ENCODE results near the gene LTB4R2.

Gene LTB4R2

GRCh38 chr14:24299255-24300191 is 10.4 kb upstream of the LTB4R2 start, which contains the start of the genes DHRS1 and NOP9:
Gene DHRS1 (minus strand): TSS chr14:24299780. CDS start chr14:24299106, 674 bp downstream.
Gene NOP9 (plus strand): TSS chr14:24299850. CDS start chr14:24299955, 105 bp downstream.
- peak; percentile 83 for DNase-seq (ENCODE audit: low spot score)

GRCh38 chr14:24300326-24300980 is 9.5 kb upstream of the LTB4R2 start:
- no peak for DNase-seq (ENCODE audit: low spot score)

GRCh38 chr14:24304019-24304387 is 5.9 kb upstream of the LTB4R2 start:
- DNase-seq (ENCODE audit: low spot score): no peak

- no peak for DNase-seq (ENCODE audit: low spot score)
Observed at GRCh38 chr14:24307156-24307574, 2.8 kb upstream of the LTB4R2 start.

- DNase-seq (ENCODE audit: low spot score): peak; percentile 57
Observed at GRCh38 chr14:24307575-24308341, 2.2 kb upstream of the LTB4R2 start, which contains the start of gene CIDEB. Gene CIDEB (minus strand): TSS chr14:24307977. CDS start chr14:24307858, 119 bp downstream.

- no peak for DNase-seq (ENCODE audit: low spot score)
Observed at GRCh38 chr14:24308342-24309124, 1.4 kb upstream of the LTB4R2 start.

- DNase-seq (ENCODE audit: low spot score): no peak
Observed at GRCh38 chr14:24310265-24310645, 315 bp downstream of the LTB4R2 start.

GRCh38 chr14:24310646-24311604 is 985 bp downstream of the LTB4R2 start, which contains the start of gene LTB4R:
Gene LTB4R (plus strand): TSS chr14:24311502. CDS start chr14:24315652, 4,150 bp downstream.
- no peak for DNase-seq (ENCODE audit: low spot score)

- DNase-seq (ENCODE audit: low spot score): no peak
Observed at GRCh38 chr14:24311837-24312615, 2.1 kb downstream of the LTB4R2 start.

- peak; percentile 65 for DNase-seq (ENCODE audit: low spot score)
Observed at GRCh38 chr14:24312736-24313507, 3.0 kb downstream of the LTB4R2 start.

- no peak for DNase-seq (ENCODE audit: low spot score)
Observed at GRCh38 chr14:24313913-24314312, 4.0 kb downstream of the LTB4R2 start.

- no peak for DNase-seq (ENCODE audit: low spot score)
Observed at GRCh38 chr14:24314377-24315193, 4.6 kb downstream of the LTB4R2 start.

GRCh38 chr14:24315243-24315806 is 5.4 kb downstream of the LTB4R2 start:
- no peak for DNase-seq (ENCODE audit: low spot score)

- DNase-seq (ENCODE audit: low spot score): no peak
Observed at GRCh38 chr14:24315807-24316596, 6.1 kb downstream of the LTB4R2 start.

GRCh38 chr14:24316597-24316950 is 6.6 kb downstream of the LTB4R2 start:
- DNase-seq (ENCODE audit: low spot score): no peak

- no peak for DNase-seq (ENCODE audit: low spot score)
Observed at GRCh38 chr14:24317141-24317928, 7.4 kb downstream of the LTB4R2 start.

Data from pons (tissue), 1 donor.